Esophagus muscularis mucosa (tissue), 4 donors: ENCODE data around the gene CAPN1. TPM values are rescaled to one million over a fixed set of nuclear protein-coding genes. Genes with fewer than 3 reads are reported as not detected.
"Not testable (repeated sequence)": the region's sequence is repeated elsewhere in the genome, so short reads cannot be mapped to it uniquely, and the experiment has no call there.

Source experiments
- DNase-seq: peaks from one replicate; pipeline ENCODE4 v3.0.0-alpha.2; 2017; ENCODE audit errors: extremely low spot score
- H3K27ac ChIP-seq, 4 donors: fragments of 200-600 bp; sonication (generic); replicated peaks in 1 of 4; 1 replicate in 3 of 4; 2 replicates in 1 of 4; pipeline ENCODE4 v1.5.1; 2016 to 2019; ENCODE audit warnings: mild to moderate bottlenecking in 1 of 4
- H3K27me3 ChIP-seq, 4 donors: fragments of 200-600 bp; sonication (generic); one replicate each; pipeline versions ENCODE4 v1.5.1 to v1.6.0; 2016 to 2019
- H3K36me3 ChIP-seq, 4 donors: fragments of 200-600 bp; sonication (generic); one replicate each; pipeline ENCODE4 v1.5.1; 2016 to 2019
- H3K4me1 ChIP-seq, 4 donors: fragments of 200-600 bp; sonication (generic); one replicate each; pipeline ENCODE4 v1.5.1; 2016 to 2019
- H3K4me3 ChIP-seq, 4 donors: fragments of 200-600 bp; sonication (generic); 1 replicate in 2 of 4; 2 replicates in 2 of 4; pipeline ENCODE4 v1.5.1; 2016 to 2019; ENCODE audit warnings: mild to moderate bottlenecking in 4 of 4, moderate library complexity in 1 of 4
- H3K9me3 ChIP-seq, 4 donors: fragments of 200-600 bp; sonication (generic); 1 replicate in 3 of 4; 2 replicates in 1 of 4; pipeline ENCODE4 v1.5.1; 2016 to 2019
- CTCF ChIP-seq, 3 experiments: fragments of 200-600 bp in 2 of 3; fragments of 450-650 bp in 1 of 3; sonication (generic) in 2 of 3; IDR thresholded peaks; one replicate each; pipeline ENCODE4 v1.5.1; 2017 to 2019; ENCODE audit warnings: antibody characterized with exemption in 3 of 3, mild to moderate bottlenecking in 2 of 3, moderate library complexity in 1 of 3
- EP300 ChIP-seq: sonication (generic); formaldehyde crosslinking; IDR thresholded peaks from one replicate; pipeline ENCODE4 v1.6.1; 2017; ENCODE audit warnings: antibody characterized with exemption
- POLR2A ChIP-seq: fragments of 450-650 bp; IDR thresholded peaks from one replicate; pipeline ENCODE4 v1.6.1; 2017; ENCODE audit warnings: antibody characterized with exemption, moderate library complexity, mild to moderate bottlenecking, low read depth
- POLR2AphosphoS5 ChIP-seq, 2 donors: sonication (generic); formaldehyde crosslinking; IDR thresholded peaks; one replicate each; pipeline ENCODE4 v1.6.1; 2017; ENCODE audit warnings: antibody characterized with exemption in 2 of 2
- WGBS: methylation state at CpG from one replicate; pipeline ENCODE4 v1.1.5; 2018; 5-methylcytosine and 5-hydroxymethylcytosine counted together
- intact Hi-C: fragments of 100-400 bp; cut with DNase I; formaldehyde crosslinking; loops from one replicate; pipeline ENCODE4 v1.15.1; 2023
- total RNA-seq, 4 donors: library from RNA; depleted of rRNA; stranded (reverse); fragments of >200 nt; gene quantifications; one replicate each; pipeline versions ENCODE4 v1.1.0 to v1.2.1, GENCODE V29; 2016

CAPN1 gene
- total RNA-seq, 4 donors from 2014 or later, result 95.9 to 246 (median 167) TPM

DNA sequence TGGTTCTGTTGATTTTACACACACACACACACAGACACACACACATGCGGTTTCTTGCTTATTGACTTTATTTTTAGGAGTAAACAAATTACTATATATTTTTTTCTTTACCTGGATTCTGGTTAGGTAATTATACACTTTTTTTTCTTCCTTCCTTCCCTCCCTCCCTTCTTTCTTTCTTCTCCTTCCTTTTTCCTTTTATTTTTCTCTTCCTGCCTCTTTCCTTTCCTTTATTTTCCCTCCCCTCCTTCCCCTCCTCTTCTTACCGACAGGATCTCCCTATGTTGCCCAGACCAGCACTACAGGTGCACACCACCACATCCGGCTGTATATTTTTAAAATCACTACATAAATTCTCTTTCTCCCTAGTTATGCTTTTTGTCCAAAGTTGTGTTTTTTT, 14.8 kb upstream of the CAPN1 start:
- no peaks in the 10 kb centered on the region for H3K27me3 ChIP-seq
- TF ChIP-seq CTCF (IDR thresholded peaks at IDR 0.05) (no peak), EP300 (no peak), POLR2AphosphoS5 (IDR thresholded peaks at IDR 0.05) (no peak), POLR2A (no peak)
- H3K36me3 ChIP-seq, result no peaks in the 10 kb centered on the region
- no peak overlapping the region for H3K4me3 ChIP-seq
- no peaks in the 10 kb centered on the region for H3K9me3 ChIP-seq
- WGBS, result 89% methylated on average over 3 of the region's 3 CpGs
- DNase-seq, result no peak
- peaks cover 0 to 4% (median 0%) of the 10 kb centered on the region in 4 donors for H3K4me1 ChIP-seq
- intact Hi-C loops, result no loop called here
- no peak overlapping the region for H3K27ac ChIP-seq

- DNase-seq, result no peak
- H3K27ac ChIP-seq, result no peak overlapping the region
- TF ChIP-seq POLR2A (no peak), POLR2AphosphoS5 (IDR thresholded peaks at IDR 0.05) (no peak), CTCF (IDR thresholded peaks at IDR 0.05) (no peak), EP300 (no peak)
- H3K4me1 ChIP-seq, result peaks cover 0 to 4% (median 0%) of the 10 kb centered on the region in 4 donors
- H3K9me3 ChIP-seq, result no peaks in the 10 kb centered on the region
- WGBS, result 95% methylated on average over 3 of the region's 3 CpGs
- H3K36me3 ChIP-seq, result no peaks in the 10 kb centered on the region
- H3K4me3 ChIP-seq, result no peak overlapping the region
- intact Hi-C loops, result no loop called here
- H3K27me3 ChIP-seq, result no peaks in the 10 kb centered on the region
These were observed 14.1 kb upstream of the CAPN1 start for GRCh38 chr11:65167656-65168055.

DNA sequence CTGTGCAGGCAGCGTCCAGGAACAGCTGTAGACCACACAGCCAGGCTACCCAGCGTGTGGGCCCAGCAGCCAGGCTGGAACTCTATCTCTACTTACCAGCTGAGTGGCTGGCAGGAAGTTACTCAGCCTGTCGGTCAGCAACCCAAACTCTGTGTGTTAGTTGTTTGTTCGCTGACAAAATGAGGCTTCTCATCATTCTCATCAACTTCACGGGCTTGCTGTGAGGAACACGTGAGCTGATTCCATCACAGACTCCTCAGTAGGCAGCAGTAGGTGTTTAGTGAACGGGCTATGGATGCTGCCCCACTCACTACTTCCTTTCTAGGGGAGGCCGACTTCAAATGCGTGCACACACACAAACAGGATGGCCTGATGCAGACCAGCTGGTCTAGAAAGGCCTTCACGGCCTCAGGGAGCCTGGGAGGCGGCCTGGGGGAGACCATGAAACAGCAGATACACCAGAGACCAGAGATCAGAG, 12.5 kb upstream of the CAPN1 start:
- H3K27me3 ChIP-seq, result no peaks in the 10 kb centered on the region
- H3K4me3 ChIP-seq, result no peak overlapping the region
- DNase-seq, result no peak
- TF ChIP-seq POLR2AphosphoS5 (IDR thresholded peaks at IDR 0.05), result no peak
- TF ChIP-seq CTCF (IDR thresholded peaks at IDR 0.05), result no peak
- TF ChIP-seq POLR2A, result no peak
- no peak for TF ChIP-seq EP300
- WGBS, result 64% methylated on average over 11 of the region's 11 CpGs
- intact Hi-C loops, result no loop called here
- H3K4me1 ChIP-seq, result peaks cover 0 to 4% (median 0%) of the 10 kb centered on the region in 4 donors
- no peaks in the 10 kb centered on the region for H3K9me3 ChIP-seq
- H3K27ac ChIP-seq, result no peak overlapping the region
- H3K36me3 ChIP-seq, result no peaks in the 10 kb centered on the region

- Histone ChIP-seq H3K27me3 (no peaks in the 10 kb centered on the region), H3K4me1 (peaks cover 0 to 4% (median 0%) of the 10 kb centered on the region in 4 donors), H3K27ac (no peak within 1 kb of the TSS), H3K9me3 (no peaks in the 10 kb centered on the region), H3K4me3 (no peak within 1 kb of the TSS), H3K36me3 (no peaks in the 10 kb centered on the region)
- no peak for DNase-seq
- intact Hi-C loops, result no loop called here
- TF ChIP-seq POLR2AphosphoS5 (IDR thresholded peaks at IDR 0.05) (no peak), EP300 (no peak), CTCF (IDR thresholded peaks at IDR 0.05) (no peak), POLR2A (no peak)
- WGBS, result 93% methylated on average over 11 of the region's 21 CpGs
These were observed 11.6 kb upstream of the CAPN1 start, which contains the start of gene SPDYC for GRCh38 chr11:65170058-65170534. Gene SPDYC, plus strand, starts transcription at chr11:65170233. Its CDS starts 1,125 bp downstream, at chr11:65171358.

DNA sequence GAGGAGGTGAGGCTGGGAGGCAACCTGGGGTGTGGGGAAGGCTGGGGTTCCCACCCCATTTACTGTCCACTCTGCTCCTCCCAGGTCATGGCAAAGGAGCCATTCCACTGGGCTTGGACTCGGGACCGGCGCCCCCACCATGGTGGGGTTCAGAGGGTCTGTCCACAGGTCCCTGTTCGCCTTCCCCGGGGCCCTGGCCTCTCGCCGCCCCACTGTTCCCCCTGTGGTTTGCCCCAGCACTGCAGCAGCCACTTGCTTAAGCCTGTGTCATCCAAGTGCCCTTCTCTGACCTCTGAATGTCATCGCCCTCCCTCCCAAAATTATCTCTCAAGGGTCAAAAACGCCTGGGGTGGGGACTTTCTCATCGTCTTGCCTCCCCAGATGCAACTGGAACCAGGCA, 9.1 kb upstream of the CAPN1 start:
- no peak for DNase-seq
- TF ChIP-seq CTCF (IDR thresholded peaks at IDR 0.05), result no peak
- TF ChIP-seq EP300, result no peak
- no peak for TF ChIP-seq POLR2AphosphoS5 (IDR thresholded peaks at IDR 0.05)
- TF ChIP-seq POLR2A, result no peak
- intact Hi-C loops, result no loop called here

DNA sequence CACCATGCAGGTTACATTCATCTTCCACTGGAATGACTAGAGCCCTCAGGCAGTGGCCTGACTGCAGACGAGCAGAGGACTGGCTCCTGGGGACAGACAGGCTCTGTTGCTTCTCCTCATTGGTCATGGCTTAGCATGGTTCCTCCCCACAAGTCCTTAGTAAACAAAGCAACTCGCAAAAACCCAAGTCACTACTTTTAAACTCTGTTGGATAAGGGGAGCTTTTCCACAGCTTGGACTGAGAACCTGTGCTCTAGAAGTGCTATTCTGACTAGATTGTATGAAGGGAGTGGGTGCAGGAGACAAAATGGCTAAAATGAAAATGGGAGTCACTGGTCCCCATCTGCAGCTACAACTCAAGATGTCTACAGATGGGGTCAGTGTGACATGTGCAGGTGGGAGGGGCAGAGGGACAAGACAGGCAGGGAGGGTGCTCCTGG, 7.1 kb upstream of the CAPN1 start:
- H3K36me3 ChIP-seq, H3K27ac ChIP-seq, H3K9me3 ChIP-seq, DNase-seq, H3K27me3 ChIP-seq, H3K4me1 ChIP-seq, H3K4me3 ChIP-seq, intact Hi-C loops: not testable (repeated sequence)
- 65% methylated on average over 2 of the region's 2 CpGs for WGBS

More for the DNA sequence above, 9.1 kb upstream of the CAPN1 start:
- Histone ChIP-seq H3K36me3 (no peaks in the 10 kb centered on the region), H3K4me3 (no peak overlapping the region), H3K27me3 (no peaks in the 10 kb centered on the region), H3K27ac (no peak overlapping the region), H3K4me1 (no peaks in the 10 kb centered on the region), H3K9me3 (no peaks in the 10 kb centered on the region)
- 85% methylated on average over 7 of the region's 10 CpGs for WGBS
